Measurements from ENCODE around the gene SELENOW. TPM values are rescaled to one million over a fixed set of nuclear protein-coding genes. Genes with fewer than 3 reads are reported as not detected.
"Not testable (repeated sequence)": the region's sequence is repeated elsewhere in the genome, so short reads cannot be mapped to it uniquely, and the experiment has no call there.

SELENOW gene
- total RNA-seq, 1 experiment from 2014 or later, result 689 TPM

DNA sequence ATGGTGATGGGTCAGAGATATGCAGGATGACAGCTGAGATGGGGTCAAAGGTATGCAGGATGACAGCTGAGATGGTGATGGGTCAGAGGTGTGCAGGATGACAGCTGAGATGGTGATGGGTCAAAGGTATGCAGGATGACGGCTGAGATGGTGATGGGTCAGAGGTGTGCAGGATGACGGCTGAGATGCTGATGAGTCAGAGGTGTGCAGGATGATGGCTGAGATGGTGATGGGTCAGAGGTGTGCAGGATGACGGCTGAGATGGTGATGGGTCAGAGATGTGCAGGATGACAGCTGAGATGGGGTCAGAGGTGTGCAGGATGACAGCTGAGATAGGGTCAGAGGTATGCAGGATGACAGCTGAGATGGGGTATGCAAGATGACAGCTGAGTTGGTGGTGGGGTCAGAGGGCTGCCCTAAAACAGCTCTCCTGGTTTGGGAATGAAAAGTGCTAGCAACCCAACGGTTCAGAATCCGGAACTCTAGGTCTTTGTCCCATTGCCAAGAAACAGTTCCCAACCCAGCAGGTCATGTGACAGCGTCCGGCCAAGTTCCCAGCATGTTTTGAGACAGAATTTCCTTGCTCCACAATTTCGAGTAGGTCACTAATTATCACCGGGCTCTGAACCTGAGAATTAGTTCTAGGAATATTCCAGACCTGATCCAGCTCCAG lies 3.2 kb downstream of the SELENOW start:
- no peak for DNase-seq (ENCODE audit: low read depth)

- DNase-seq (ENCODE audit: low read depth), result no peak
Measured at GRCh38 chr19:47786566-47786965, 8.1 kb downstream of the SELENOW start.

- DNase-seq (ENCODE audit: low read depth), result not testable (repeated sequence)
Measured at GRCh38 chr19:47787307-47787706, 8.8 kb downstream of the SELENOW start.

- DNase-seq (ENCODE audit: low read depth), result not testable (repeated sequence)
Measured at GRCh38 chr19:47789811-47790210, 11.3 kb downstream of the SELENOW start.

DNA sequence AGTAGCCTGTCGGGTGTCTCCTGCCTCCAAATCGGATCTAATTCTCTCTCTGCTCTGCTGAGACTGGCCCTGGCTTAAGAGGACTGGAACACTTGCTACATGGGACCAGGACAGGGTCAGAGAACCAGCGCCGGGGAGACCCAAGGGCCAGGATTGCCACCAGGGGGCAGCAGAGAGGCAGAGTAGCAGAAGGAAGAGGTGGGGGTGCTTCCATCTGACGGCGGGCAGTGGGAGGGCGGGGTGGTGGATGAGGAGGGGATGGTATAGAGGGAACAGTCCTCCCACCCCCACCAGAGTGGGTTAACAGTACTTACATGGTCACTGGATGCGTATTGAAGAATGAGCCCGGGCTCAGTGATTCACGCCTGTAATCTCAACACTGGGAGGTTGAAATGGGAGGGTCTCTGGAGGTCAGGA lies 11.9 kb downstream of the SELENOW start:
- peak; percentile 61 for DNase-seq (ENCODE audit: low read depth)

DNA sequence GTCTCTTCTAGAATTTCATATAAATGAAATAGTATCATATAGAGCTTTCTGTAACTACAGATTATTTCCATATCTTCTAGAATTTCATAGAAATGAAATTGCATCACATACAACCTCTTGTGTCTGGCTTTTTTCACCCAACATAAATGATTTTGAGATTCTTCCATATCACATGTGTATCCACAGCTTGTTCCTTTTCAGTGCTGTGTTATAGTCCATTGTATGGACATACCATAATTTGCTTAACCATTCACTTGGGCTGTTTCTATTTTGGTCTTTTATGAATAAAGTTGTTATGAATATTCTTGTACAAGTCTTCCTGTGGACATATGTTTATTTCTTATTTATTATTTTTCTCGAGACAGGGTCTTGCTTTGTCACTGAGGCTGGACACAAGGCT lies 14.1 kb downstream of the SELENOW start:
- no peak for DNase-seq (ENCODE audit: low read depth)

GRCh38 chr19:47794526-47794925 lies 16.0 kb downstream of the SELENOW start:
- no peak for DNase-seq (ENCODE audit: low read depth)

DNA sequence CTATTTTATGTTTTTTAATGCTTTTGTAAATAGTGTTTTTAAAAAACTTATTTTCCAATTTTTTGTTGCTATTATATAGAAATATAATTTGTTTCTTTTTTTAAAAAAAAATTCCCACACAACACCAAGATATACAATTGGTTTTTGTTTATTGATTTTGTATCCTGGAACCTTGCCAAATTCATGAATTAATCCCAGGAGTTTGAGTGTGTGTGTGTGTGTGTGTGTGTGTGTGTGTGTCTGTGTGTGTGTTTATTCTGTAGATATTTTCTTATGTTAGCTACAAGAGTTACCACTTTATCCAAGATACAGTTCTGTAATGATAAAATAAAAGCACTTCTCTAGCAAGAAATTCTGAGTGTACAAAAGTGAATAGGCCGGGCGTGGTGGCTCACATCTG lies 18.3 kb downstream of the SELENOW start:
- DNase-seq (ENCODE audit: low read depth), result no peak

DNA sequence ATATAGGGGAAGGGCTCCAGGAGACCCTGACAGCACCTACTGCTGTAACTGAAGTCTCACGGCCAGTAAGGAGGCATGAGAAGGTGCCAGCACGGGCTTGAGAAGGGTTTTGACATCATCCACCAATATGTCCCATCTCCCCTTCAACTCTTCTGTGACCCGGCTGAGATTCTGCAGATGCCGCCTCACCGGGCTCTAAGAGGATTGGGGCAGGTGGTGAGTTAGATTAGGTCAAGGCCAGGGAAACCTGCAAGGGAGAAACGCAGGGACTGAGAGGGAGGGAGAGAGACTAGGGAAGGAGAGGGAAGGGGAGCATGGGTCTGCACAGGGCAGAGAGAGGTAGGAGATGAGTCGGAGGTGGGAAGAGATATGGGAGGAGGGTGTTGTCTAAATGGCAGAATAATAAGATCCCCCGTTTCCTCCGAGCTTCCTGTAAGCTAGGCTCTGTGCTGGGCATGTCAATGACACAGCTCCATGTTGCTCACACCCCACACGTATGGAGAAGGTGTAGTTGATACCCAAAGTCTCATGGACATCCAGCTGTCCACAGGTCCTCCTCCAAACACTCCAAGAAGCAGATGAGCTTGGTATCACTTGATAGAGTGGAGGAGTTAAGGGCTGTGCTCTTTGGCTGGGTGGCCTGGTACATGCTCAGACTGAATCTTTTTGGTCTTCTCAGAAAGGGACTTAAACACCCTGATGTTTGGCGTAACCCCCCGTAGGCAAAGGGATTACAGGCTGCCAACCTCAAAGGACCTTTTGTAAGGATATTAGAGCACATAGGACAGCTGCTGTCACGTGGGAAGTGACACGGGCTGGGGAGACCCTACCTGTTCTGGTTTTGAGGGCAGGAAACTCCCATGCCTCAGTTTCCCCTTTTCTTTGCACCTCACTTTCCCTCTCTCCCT lies 19.7 kb downstream of the SELENOW start:
- DNase-seq (ENCODE audit: low read depth), result no peak

GRCh38 chr19:47798904-47799266 lies 20.4 kb downstream of the SELENOW start:
- no peak for DNase-seq (ENCODE audit: low read depth)

DNA sequence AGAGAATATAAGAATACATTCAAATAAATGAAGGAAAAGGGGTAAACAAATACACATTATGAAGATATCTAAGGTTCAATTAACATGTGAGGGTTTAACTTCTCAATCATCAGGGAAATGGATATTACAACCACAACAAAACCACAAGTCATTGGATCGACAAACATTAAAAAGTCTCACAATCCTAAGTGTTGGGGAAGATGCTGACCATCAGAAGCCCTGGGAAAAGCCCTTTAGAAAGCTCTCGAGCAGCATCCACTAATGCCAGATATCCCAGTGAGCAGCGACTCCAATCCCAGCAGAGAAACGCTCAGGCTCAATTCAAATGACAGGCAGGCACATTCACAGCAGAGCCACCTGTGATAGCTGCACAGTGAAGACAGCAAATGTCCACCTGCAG lies 22.8 kb downstream of the SELENOW start:
- DNase-seq (ENCODE audit: low read depth), result no peak

DNA sequence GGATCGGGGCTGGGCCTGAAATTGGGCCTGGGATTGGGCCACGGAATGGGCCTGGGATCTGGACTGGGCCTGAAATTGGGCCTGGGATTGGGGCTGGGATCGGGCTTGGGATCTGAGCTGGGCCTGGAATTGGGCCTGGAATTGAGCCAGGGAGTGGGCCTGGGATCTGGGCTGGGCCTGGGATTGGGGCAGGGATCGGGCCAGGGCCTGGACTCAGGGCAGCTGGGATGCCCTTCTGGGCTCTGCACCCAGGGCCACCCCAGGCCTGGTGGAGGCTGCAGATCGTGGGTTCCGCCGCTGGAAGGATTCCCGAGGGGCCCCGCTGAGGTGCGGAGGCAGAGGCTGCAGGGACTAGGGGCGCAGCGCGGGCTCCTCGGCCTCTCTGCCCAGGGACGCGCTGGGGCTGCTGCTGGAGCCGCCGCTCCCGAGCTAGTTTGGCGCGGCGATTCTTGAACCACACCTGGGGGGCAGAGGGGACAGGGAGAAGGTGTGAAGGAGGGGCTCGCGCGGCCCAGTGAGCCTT lies 24.1 kb downstream of the SELENOW start:
- no peak for DNase-seq (ENCODE audit: low read depth)

DNA sequence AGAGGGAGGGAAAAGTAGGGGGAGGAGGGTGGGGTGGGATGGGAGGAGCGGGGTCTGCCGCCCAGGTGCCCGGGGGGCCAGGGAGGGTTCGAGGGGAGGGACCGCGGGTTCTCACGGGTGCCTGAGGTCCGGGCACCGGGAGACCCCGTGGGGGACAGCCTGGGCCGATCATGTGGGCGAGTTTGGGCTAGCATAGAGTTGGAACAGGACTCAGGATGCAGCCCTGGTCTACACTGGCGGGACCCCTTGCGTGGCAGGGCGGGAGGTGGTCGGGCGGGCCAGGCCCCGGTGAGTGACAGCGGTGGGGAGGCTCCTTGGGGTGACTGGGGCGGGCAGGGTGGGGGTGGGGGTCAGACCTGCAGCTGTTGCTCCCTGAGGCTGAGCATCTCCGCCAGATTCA lies 24.6 kb downstream of the SELENOW start:
- DNase-seq (ENCODE audit: low read depth), result not testable (repeated sequence)

- not testable (repeated sequence) for DNase-seq (ENCODE audit: low read depth)
Measured at GRCh38 chr19:47803671-47804070, 25.2 kb downstream of the SELENOW start.

- not testable (repeated sequence) for DNase-seq (ENCODE audit: low read depth)
Measured at GRCh38 chr19:47804451-47804850, 25.9 kb downstream of the SELENOW start, which contains the start of gene TPRX1. TSS of gene TPRX1 (minus strand) at chr19:47804551. CDS start at chr19:47804539, 12 bp downstream.

DNA sequence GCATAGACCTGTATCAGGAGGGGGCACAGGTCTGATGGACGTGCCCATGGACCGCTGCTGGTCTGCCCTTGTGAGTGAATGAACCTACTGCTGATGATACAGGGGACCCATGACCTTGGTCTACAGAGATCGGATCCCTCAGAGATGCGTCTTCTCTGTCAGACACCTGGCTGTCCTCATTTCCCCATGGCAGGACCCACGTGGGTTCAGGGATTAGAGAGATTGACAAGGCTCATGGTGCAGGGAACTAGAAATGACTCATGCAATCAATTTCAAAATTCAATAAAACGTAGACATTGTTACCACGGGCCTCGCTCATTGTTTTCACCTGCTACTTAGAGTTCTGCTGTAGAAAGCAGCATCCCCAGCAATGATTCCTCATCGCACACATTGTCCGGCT lies 26.8 kb downstream of the SELENOW start:
- DNase-seq (ENCODE audit: low read depth), result no peak

DNA sequence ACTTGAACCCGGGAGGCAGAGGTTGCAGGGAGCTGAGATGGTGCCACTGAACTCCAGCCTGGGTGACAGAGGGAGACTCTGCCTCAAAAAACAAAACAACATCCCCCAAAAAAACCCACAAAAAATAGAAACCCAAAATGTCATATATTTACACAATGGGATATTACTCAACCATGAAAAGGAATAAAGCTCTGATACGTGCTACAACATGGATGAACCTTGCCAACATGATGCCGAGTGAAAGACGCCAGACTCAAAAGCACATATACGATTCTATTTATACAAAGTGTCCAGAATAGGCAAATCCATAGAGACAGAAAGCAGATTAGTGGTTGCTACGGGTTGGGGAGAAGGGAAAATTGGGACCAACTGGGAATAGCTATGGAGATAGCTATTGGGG lies 27.9 kb downstream of the SELENOW start:
- no peak for DNase-seq (ENCODE audit: low read depth)

DNA sequence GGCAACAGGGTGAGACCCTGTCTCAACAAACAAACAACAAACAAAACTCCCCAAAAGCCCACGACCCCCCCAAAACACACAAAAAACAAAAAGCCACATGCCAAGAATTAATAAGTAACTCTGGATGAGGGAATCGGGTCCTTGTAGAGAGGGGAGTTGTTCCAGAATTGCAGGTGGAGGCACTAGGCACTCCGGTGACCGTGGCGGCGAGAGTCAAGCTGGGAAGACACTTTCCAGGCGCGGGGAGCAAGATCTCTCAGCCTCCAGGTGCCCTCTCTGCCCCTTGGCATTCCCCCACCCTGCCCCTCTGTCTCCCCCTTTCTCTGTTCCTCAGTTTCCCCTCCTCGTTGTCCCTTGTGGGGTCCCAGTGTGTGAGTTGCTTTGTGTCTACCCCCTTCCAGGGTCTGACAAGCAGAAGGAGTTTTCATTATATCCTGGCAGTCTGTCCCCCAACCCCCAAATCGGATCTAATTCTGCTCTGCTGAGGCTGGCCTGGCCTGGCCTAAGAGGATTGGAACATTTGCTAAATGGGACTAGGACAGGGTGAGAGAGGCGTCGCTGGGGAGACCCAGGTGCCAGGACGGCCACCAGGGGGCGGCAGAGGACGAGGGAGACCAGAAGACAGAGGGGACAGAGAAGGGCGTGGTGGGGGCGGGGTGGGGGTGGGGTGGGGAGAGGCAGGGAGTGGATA lies 34.9 kb downstream of the SELENOW start:
- DNase-seq (ENCODE audit: low read depth), result peak; percentile 60

GRCh38 chr19:47813995-47814328 lies 35.5 kb downstream of the SELENOW start:
- DNase-seq (ENCODE audit: low read depth), result no peak

- DNase-seq (ENCODE audit: low read depth), result not testable (repeated sequence)
Measured at GRCh38 chr19:47816270-47816669, 37.8 kb downstream of the SELENOW start.

DNA sequence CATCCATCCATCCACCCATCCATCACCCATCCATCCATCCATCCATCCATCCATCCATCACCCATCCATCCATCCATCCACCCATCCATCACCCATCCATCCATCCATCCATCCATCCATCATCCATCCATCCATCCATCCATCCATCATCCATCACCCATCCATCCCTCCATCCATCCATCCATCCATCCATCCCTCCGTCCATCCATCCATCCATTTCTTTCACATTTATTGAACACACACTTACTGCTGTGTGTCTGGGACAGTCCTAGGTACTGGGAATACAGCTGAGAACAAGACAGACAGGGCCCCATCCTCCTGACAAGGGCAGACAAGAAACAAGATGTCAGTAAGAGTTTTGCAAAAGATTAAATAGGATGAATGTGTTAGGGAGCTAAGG lies 39.7 kb downstream of the SELENOW start:
- not testable (repeated sequence) for DNase-seq (ENCODE audit: low read depth)

GRCh38 chr19:47819858-47820257 lies 41.4 kb downstream of the SELENOW start:
- no peak for DNase-seq (ENCODE audit: low read depth)

All from RPMI7951 (cell line).